ENCODE measurements around the gene SYNPO. TPM values are rescaled to one million over a fixed set of nuclear protein-coding genes. Genes with fewer than 3 reads are reported as not detected.

SYNPO gene
- total and polyA plus RNA-seq, 8 donors: 22.0 to 114 (median 27.7) TPM

GRCh38 chr5:150593996-150594395, 46.5 kb upstream of the SYNPO start:
- H3K27me3 ChIP-seq: no peaks in the 10 kb centered on the region
- no peaks in the 10 kb centered on the region for H3K36me3 ChIP-seq
- no peak for TF ChIP-seq CTCF (IDR thresholded peaks at IDR 0.05)
- intact Hi-C loops (cut with DNase I): no loop called here
- H3K4me1 ChIP-seq: peaks cover 26 to 35% of the 10 kb centered on the region in 2 donors
- ATAC-seq (no peak), DNase-seq (no peak)
- H3K4me3 ChIP-seq: no peak overlapping the region
- peak overlapping the region in 1 of 2 donors; percentile 26 for H3K27ac ChIP-seq
- no peaks in the 10 kb centered on the region for H3K9me3 ChIP-seq

DNA sequence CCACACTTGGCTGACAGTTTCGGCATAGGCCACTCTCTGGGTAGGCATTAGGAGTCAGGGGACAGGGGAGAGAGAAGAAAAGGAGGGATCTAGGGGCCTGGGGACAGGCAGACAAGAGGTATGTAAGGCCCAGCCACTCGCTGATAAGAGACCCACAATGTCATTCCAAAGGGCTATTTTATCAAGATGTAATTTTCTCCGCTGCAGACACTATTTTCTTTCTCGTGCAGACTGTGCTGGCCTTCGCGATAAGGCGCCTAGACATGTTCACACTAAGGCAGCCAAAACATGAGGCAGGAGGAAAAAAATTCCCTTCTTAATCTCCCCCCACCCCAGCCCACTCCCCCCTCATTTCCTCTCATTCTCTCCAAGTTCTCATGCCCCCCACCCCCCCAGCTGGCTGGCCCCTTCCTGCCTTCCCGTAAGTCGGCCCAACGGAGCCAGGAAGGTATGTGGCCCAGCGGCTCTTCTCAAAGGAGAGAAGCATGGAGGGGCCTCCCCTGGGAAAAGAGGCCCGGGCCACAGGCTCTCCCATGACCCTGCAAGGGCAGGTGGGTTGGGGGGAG, 44.9 kb upstream of the SYNPO start:
- peak overlapping the region; percentile 55 to 59 for H3K27ac ChIP-seq
- H3K36me3 ChIP-seq: no peaks in the 10 kb centered on the region
- H3K4me1 ChIP-seq: peaks cover 28 to 43% of the 10 kb centered on the region in 2 donors
- H3K4me3 ChIP-seq: no peak overlapping the region
- intact Hi-C loops (cut with DNase I): no loop called here
- TF ChIP-seq CTCF (IDR thresholded peaks at IDR 0.05): no peak
- H3K9me3 ChIP-seq: no peaks in the 10 kb centered on the region
- peak in 1 of 4 donors; percentile 62 for DNase-seq
- ATAC-seq: no peak
- no peaks in the 10 kb centered on the region for H3K27me3 ChIP-seq

- DNase-seq (no peak), ATAC-seq (no peak)
- intact Hi-C loops (cut with DNase I): no loop called here
- H3K4me1 ChIP-seq: peaks cover 25 to 40% of the 10 kb centered on the region in 2 donors
- H3K9me3 ChIP-seq: no peaks in the 10 kb centered on the region
- no peak overlapping the region for H3K4me3 ChIP-seq
- H3K27me3 ChIP-seq: no peaks in the 10 kb centered on the region
- no peak for TF ChIP-seq CTCF (IDR thresholded peaks at IDR 0.05)
- peak overlapping the region; percentile 55 to 59 for H3K27ac ChIP-seq
- no peaks in the 10 kb centered on the region for H3K36me3 ChIP-seq
Measured at GRCh38 chr5:150596313-150596712, 44.1 kb upstream of the SYNPO start.

DNA sequence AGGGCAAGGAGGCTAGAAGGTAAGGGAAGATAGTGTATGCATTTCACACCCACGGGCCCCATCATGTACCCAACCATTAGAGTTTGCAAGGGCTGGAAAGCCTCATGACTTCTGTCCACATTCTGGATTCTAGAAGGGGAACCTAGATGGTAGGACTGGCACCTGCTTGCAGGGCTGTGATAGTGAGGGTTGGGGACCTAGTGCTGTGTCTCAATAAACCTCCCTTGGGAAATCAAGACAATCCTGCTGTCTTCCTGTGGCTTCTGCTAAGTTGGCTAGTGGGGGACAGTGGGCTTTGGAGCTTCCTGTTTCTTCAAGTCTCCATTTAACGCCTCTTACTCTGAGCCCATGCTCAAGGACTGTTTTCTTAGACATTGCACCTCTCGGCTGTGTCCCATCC, 43.6 kb upstream of the SYNPO start:
- Histone ChIP-seq H3K4me1 (peaks cover 25 to 39% of the 10 kb centered on the region in 2 donors), H3K27me3 (no peaks in the 10 kb centered on the region), H3K4me3 (no peak overlapping the region), H3K27ac (no peak overlapping the region), H3K36me3 (no peaks in the 10 kb centered on the region), H3K9me3 (no peaks in the 10 kb centered on the region)
- DNase-seq: no peak
- no peak for ATAC-seq
- intact Hi-C loops (cut with DNase I): no loop called here
- TF ChIP-seq CTCF (IDR thresholded peaks at IDR 0.05): no peak

- no peak for DNase-seq
- Histone ChIP-seq H3K4me1 (peaks cover 24 to 39% of the 10 kb centered on the region in 2 donors), H3K27ac (peak overlapping the region in 1 of 2 donors; percentile 19), H3K4me3 (no peak overlapping the region), H3K27me3 (no peaks in the 10 kb centered on the region), H3K9me3 (no peaks in the 10 kb centered on the region), H3K36me3 (no peaks in the 10 kb centered on the region)
- intact Hi-C loops (cut with DNase I): no loop called here
- no peak for ATAC-seq
- TF ChIP-seq CTCF (IDR thresholded peaks at IDR 0.05): no peak
Measured at GRCh38 chr5:150598006-150598405, 42.5 kb upstream of the SYNPO start.

Measured in left lung (tissue), 10 donors.